Loucy (cell line): Measurements from ENCODE around the gene TRIO.

Experiments used
- EZH2phosphoT487 ChIP-seq: fragments of 200-600 bp; IDR thresholded peaks from 2 replicates; pipeline ENCODE4 v1.6.1; 2018; ENCODE audit warnings: antibody characterized with exemption, mild to moderate bottlenecking, moderate library complexity, borderline replicate concordance
- TF ChIP-seq, protein P1 (sequence below): fragments of 200-600 bp; sonication (generic); conservative IDR thresholded peaks from 2 replicates; pipeline ENCODE4 v1.5.1; 2014; ENCODE audit warnings: mild to moderate bottlenecking, antibody characterized with exemption, low read length

DNA sequence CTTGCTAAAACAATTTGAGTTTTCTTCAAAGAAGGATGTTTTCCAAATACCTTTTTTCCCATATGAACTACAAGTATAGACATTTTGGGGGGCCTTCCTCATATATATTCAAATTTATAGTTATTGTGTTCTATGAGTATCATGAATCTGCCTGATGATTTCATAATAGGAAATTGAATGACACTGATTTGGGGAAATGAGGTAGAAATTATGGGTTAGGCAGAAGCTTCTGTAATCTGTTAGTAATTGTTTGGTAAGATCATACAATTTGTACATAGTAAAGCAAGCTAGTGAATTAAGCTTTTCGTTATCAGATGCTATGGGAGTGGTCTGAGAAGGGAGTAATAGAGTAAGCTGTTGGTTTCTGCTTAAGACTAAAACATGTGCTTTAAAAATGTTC is 98.0 kb downstream of the TRIO start:
- TF ChIP-seq, protein P1, sequence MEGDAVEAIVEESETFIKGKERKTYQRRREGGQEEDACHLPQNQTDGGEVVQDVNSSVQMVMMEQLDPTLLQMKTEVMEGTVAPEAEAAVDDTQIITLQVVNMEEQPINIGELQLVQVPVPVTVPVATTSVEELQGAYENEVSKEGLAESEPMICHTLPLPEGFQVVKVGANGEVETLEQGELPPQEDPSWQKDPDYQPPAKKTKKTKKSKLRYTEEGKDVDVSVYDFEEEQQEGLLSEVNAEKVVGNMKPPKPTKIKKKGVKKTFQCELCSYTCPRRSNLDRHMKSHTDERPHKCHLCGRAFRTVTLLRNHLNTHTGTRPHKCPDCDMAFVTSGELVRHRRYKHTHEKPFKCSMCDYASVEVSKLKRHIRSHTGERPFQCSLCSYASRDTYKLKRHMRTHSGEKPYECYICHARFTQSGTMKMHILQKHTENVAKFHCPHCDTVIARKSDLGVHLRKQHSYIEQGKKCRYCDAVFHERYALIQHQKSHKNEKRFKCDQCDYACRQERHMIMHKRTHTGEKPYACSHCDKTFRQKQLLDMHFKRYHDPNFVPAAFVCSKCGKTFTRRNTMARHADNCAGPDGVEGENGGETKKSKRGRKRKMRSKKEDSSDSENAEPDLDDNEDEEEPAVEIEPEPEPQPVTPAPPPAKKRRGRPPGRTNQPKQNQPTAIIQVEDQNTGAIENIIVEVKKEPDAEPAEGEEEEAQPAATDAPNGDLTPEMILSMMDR = no peak
- no peak for TF ChIP-seq EZH2phosphoT487
